KMS-11 (cell line): ENCODE measurements around the gene AKR7A3.
"Not testable (repeated sequence)": the region's sequence is repeated elsewhere in the genome, so short reads cannot be mapped to it uniquely, and the experiment has no call there.

Source experiments
- H2AFZ ChIP-seq: fragments of 200-600 bp; sonication (generic); 2 replicates; pipeline ENCODE4 v1.6.1; 2016; ENCODE audit warnings: antibody characterized with exemption, mixed run types, low read depth
- H3K27ac ChIP-seq: fragments of 200-600 bp; sonication (generic); 2 replicates; pipeline ENCODE4 v1.6.1; 2016; ENCODE audit warnings: mild to moderate bottlenecking, mixed run types
- H3K27me3 ChIP-seq: fragments of 200-600 bp; sonication (generic); 2 replicates; pipeline ENCODE4 v1.6.1; 2017; ENCODE audit warnings: mild to moderate bottlenecking, low read depth, mixed run types, moderate library complexity; ENCODE audit not compliant: insufficient read depth
- H3K36me3 ChIP-seq: fragments of 200-600 bp; sonication (generic); 2 replicates; pipeline ENCODE4 v1.6.1; 2017; ENCODE audit warnings: mild to moderate bottlenecking, mixed run types; ENCODE audit not compliant: insufficient read depth
- H3K4me1 ChIP-seq: fragments of 200-600 bp; sonication (generic); 2 replicates; pipeline ENCODE4 v1.6.1; 2016; ENCODE audit warnings: mild to moderate bottlenecking, low read depth, mixed run types; ENCODE audit not compliant: poor library complexity, severe bottlenecking
- H3K4me2 ChIP-seq: fragments of 200-600 bp; sonication (generic); 2 replicates; pipeline ENCODE4 v1.7.0; 2016; ENCODE audit warnings: mild to moderate bottlenecking, mixed run types
- H3K4me3 ChIP-seq: fragments of 200-600 bp; sonication (generic); IDR thresholded peaks from 2 replicates; pipeline ENCODE4 v1.6.1; 2017; ENCODE audit warnings: low read depth, low read length, mixed read lengths; ENCODE audit not compliant: insufficient read depth
- H3K79me2 ChIP-seq: fragments of 200-600 bp; sonication (generic); 2 replicates; pipeline ENCODE4 v1.6.1; 2016; ENCODE audit warnings: low read depth, mixed run types; ENCODE audit not compliant: insufficient read depth
- H3K9ac ChIP-seq: fragments of 200-600 bp; sonication (generic); 2 replicates; pipeline ENCODE4 v1.6.1; 2016; ENCODE audit warnings: mild to moderate bottlenecking, mixed run types
- H4K20me1 ChIP-seq: fragments of 200-600 bp; sonication (generic); 2 replicates; pipeline ENCODE4 v1.6.1; 2016; ENCODE audit warnings: mild to moderate bottlenecking, mixed run types; ENCODE audit not compliant: insufficient read depth
- CTCF ChIP-seq: fragments of 200-600 bp; sonication (generic); conservative IDR thresholded peaks from 2 replicates; pipeline ENCODE4 v1.6.1; 2017; ENCODE audit warnings: low read depth, mild to moderate bottlenecking, antibody characterized with exemption, low read length, moderate library complexity, mixed read lengths

AKR7A3 gene

GRCh38 chr1:19283891-19284290 is 4.7 kb downstream of the AKR7A3 start:
- H3K4me2 ChIP-seq: no peak overlapping the region
- H2AFZ ChIP-seq: no peak overlapping the region
- H3K36me3 ChIP-seq: no peaks in the 10 kb centered on the region
- H3K27ac ChIP-seq: no peak overlapping the region
- no peaks in the 10 kb centered on the region for H3K4me1 ChIP-seq
- no peaks in the 10 kb centered on the region for H3K27me3 ChIP-seq
- no peak overlapping the region for H3K9ac ChIP-seq
- TF ChIP-seq CTCF: no peak
- H4K20me1 ChIP-seq: no peaks in the 10 kb centered on the region
- H3K4me3 ChIP-seq: no peak overlapping the region
- no peaks in the 10 kb centered on the region for H3K79me2 ChIP-seq

- H3K27me3 ChIP-seq: no peaks in the 10 kb centered on the region
- no peaks in the 10 kb centered on the region for H3K4me1 ChIP-seq
- H3K79me2 ChIP-seq: no peaks in the 10 kb centered on the region
- H4K20me1 ChIP-seq: no peaks in the 10 kb centered on the region
- H3K4me2 ChIP-seq: no peak overlapping the region
- H2AFZ ChIP-seq: no peak overlapping the region
- no peak overlapping the region for H3K9ac ChIP-seq
- H3K27ac ChIP-seq: no peak overlapping the region
- no peak overlapping the region for H3K4me3 ChIP-seq
- H3K36me3 ChIP-seq: no peaks in the 10 kb centered on the region
- no peak for TF ChIP-seq CTCF
Observed at GRCh38 chr1:19274636-19275035, 13.9 kb downstream of the AKR7A3 start.

GRCh38 chr1:19273844-19274531 is 14.6 kb downstream of the AKR7A3 start:
- not testable (repeated sequence) for H3K27ac ChIP-seq, H3K9ac ChIP-seq, H3K27me3 ChIP-seq, H4K20me1 ChIP-seq, H3K4me2 ChIP-seq, H3K4me3 ChIP-seq, H3K79me2 ChIP-seq, H3K36me3 ChIP-seq, H2AFZ ChIP-seq, H3K4me1 ChIP-seq

GRCh38 chr1:19273106-19273843 is 15.3 kb downstream of the AKR7A3 start:
- H3K79me2 ChIP-seq: no peaks in the 10 kb centered on the region
- no peak overlapping the region for H3K4me2 ChIP-seq
- no peaks in the 10 kb centered on the region for H3K36me3 ChIP-seq
- H3K27ac ChIP-seq: no peak overlapping the region
- no peak for TF ChIP-seq CTCF
- no peaks in the 10 kb centered on the region for H4K20me1 ChIP-seq
- no peak overlapping the region for H3K4me3 ChIP-seq
- H3K9ac ChIP-seq: no peak overlapping the region
- H3K27me3 ChIP-seq: no peaks in the 10 kb centered on the region
- H2AFZ ChIP-seq: no peak overlapping the region
- H3K4me1 ChIP-seq: no peaks in the 10 kb centered on the region

- H3K36me3 ChIP-seq: no peaks in the 10 kb centered on the region
- no peak overlapping the region for H3K4me2 ChIP-seq
Observed at GRCh38 chr1:19272064-19272463, 16.5 kb downstream of the AKR7A3 start.

GRCh38 chr1:19270343-19270730 is 18.2 kb downstream of the AKR7A3 start:
- not testable (repeated sequence) for H3K4me1 ChIP-seq, H3K36me3 ChIP-seq, H3K27me3 ChIP-seq, H3K79me2 ChIP-seq, H3K4me2 ChIP-seq, H2AFZ ChIP-seq, H3K4me3 ChIP-seq, H3K9ac ChIP-seq, H3K27ac ChIP-seq, H4K20me1 ChIP-seq

More at GRCh38 chr1:19272064-19272463, 16.5 kb downstream of the AKR7A3 start:
- Histone ChIP-seq H4K20me1 (no peaks in the 10 kb centered on the region), H3K27ac (no peak overlapping the region), H3K9ac (no peak overlapping the region), H3K4me3 (no peak overlapping the region), H3K79me2 (no peaks in the 10 kb centered on the region), H3K4me1 (no peaks in the 10 kb centered on the region), H3K27me3 (no peaks in the 10 kb centered on the region), H2AFZ (no peak overlapping the region)
- no peak for TF ChIP-seq CTCF
